ENCODE data around the gene LBH.

The LBH gene

DNA sequence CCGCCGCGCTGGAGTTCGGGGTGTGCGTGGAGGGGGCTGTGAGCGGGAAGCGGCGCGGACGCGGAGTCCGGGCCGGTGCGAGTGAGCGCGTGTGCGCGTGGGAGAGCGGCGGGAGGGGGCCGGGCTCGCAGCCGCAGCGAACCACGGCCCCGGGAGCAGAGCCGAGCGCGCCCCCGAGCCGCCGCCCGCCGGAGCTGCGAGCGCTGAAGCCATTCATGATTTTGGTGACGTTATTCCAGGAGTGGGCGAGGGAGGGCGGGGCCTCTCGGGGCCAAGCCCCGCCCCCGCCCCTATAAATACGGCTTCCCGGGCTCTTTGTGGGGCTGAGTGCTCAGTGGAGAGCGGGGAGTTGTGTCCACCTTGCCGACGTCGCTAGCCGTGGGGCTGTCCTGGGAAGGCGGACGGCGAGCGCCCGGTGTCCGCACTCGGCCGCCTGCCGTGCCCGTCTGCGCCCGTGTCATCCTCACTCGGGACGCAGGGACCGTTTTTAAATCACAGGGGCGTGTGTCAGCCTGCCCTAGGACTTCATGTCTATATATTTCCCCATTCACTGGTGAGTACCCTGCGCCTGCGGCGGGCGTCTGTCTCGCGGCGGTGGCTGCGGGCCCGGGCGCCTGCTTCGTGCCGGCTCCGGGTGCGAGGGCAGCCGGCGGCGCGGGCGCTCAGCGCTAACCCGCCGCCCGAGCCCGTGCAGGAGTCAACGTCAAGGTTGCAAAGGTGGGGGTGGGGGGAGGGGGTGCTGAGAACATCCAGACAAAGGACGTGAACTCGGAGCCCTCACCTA lies at the start of gene LBH:
LBH (plus strand) TSS at position 323 of the 784 bp plus-strand sequence; CDS start at position 528, 205 bp downstream.
- no peak for FAIRE-seq

DNA sequence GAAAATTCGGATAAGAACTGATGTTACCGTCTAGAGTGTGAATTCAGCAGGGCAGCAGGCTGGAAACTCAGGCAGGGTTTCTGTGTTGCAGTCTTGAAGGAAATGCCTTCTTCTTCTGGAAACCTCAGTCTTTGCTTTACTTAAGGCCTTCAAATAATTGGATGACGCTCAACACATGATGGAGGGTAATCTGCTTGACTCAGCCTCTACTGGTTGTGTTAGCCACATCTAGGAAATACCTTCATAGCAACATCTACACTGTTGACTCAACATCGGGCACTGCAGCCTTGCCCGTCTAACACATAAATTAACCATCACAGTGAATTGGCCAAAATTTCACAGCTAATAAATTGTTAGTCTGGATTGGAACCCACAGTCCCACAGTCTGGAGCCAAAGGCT lies 47.3 kb upstream of the LBH start:
- FAIRE-seq: no peak

DNA sequence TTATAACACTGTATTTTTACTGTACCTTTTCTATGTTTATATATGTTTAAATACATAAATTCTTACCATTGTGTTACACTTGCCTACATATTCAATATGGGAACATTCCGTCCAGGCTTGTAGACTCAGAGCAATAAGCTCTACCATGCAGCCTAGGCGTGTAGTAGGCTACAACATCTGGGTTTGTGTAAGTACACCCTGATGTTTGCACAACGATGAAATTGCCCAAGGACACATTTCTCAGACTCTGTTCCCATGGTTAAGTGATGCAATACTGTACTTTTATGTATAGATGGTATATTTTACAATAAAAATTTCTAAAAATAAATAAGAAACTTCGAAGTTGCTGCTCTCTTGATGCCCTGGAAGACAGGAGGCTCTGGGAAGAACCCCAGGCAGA lies 46.2 kb upstream of the LBH start:
- no peak for FAIRE-seq

DNA sequence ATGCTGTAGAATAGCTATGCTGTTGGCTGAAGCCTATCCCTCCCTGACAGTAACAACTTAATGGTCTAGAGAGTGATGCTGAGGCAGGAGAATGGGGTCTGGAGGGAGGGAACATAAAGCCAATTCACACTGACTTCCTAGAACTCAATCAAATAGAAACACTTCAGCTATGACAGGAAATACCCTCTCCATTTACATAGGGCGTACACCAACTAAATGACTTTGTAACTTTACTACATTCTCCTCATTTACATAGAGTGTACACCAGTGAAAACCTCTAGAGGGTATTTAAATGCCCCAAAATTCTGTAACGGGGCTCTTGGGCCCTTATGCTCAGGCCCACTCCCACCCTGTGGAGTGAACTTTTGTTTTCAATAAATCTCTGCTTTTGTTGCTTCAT lies 43.0 kb upstream of the LBH start:
- no peak for FAIRE-seq

DNA sequence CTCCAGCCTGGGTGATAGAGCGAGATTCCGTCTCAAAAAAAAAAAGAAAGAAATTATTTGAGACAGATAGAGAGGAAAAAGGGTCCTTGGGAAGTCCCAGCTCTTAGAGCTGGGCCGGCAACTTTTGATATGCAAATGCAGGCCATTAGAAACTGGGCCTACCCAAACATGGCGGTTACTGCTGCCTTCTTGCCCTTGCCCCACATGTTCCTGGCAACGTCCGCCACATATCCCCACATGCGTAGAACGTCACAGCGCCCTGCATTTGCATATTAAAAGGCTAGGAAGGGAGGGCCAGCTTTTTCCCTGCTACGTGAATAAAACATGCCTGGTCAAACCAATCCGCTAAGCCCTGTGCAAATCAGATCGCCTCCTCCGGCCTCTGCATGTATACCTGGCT lies 40.7 kb upstream of the LBH start:
- no peak for FAIRE-seq

DNA sequence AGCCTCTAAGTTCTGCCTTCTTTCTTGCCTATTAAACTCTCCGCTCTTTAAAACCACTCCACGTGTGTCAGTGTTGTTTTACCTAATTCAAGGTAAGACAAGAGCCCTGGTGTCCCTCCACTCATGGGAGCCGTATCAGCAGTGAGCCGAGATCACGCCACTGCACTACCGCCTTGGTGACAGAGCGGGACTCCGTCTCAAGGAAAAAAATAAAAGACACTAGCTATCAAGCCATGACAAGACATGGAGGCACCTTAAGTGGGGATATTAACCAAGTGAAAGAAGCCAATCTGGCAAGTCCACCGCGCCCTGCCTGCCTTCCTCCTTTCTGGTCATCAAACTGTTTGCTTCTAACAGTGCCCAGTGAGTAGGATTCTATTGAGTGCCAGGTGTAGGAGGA lies 40.2 kb upstream of the LBH start:
- FAIRE-seq: no peak

DNA sequence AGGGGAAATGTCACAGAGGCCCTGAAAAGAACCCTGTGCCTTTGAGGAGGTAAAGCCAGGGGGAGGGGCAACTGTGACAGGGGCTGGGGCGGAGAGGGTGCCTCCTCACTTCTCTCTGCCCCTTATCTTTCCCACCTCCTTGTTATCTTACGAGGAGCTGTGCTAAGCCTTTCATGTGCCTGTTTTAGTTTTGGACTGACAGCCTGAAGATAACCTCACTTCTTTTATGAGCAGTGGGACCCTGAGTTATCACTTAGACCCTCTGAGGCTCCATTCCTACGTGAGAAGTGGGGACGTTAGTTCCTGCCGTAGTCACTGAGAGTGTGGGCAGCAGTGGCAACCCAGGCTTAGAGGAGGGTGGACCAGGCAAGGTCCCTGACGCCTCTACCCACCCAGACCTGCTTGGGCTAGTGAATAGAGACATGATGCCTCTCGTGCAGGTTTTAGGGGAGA lies 39.5 kb upstream of the LBH start:
- no peak for FAIRE-seq

DNA sequence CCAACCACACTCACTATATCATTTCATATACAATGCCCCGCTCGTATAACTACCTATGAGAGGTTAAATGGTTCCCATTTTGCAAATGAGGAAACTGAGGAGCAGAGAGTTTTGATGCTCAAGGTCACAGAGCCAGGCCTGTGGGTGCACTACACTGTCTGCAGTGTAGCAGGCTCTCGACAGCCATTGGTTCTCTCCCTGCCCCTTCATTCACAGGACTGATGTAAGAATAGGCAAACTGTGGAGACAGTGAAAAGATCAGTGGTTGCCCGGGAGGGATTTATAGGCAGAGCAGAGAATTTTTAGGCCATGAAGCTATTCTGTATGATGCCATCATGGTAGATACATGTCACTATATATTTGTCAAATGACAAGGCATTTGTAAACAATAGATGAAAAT lies 39.0 kb upstream of the LBH start:
- FAIRE-seq: no peak

DNA sequence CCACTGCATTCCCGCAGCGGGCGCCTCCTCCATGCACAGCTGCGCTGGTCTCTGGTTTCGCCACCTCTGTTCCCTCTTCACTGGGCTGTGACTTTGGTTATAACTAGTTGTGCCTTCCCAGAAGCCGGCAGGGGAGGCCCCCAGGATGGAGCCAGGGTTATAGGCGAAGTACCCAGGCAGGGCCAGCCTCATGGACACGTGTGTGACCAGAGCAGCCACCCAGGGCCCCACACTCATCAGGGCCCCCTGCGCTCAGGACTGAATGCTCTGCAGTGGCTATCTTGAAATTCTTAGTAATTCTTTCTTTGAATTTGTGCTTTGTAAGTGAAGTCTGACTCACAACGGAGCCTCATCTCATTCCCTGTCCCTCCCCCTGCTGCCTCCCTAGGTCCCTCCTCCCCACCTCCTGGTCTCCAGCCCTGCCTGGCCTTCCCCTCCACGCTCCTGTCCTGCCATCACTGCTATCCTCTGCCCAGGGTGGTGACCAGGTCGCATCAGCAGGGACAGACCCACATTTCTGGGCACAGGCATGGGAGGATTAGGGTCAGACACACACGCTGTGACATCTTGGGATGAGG lies 38.1 kb upstream of the LBH start:
- no peak for FAIRE-seq

DNA sequence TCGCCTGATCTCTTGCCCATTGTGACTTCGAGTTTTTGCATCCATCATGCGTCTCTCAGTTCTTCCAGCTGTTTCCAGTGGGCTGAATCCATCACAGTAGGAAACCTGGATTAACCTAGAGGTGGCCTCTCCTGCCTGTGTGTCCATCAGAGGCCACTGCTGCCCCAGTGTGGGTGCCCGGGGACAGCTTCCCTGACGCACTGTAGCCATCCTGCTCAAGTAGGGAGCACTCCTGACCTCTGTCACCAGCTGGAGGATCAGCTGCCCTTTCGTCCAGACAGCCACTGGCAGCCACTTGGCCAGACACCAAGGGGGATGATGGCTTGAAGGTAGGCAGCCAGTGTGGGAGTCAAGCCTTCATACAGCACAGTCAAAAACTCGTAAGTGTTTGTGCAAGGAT lies 36.9 kb upstream of the LBH start:
- FAIRE-seq: no peak

DNA sequence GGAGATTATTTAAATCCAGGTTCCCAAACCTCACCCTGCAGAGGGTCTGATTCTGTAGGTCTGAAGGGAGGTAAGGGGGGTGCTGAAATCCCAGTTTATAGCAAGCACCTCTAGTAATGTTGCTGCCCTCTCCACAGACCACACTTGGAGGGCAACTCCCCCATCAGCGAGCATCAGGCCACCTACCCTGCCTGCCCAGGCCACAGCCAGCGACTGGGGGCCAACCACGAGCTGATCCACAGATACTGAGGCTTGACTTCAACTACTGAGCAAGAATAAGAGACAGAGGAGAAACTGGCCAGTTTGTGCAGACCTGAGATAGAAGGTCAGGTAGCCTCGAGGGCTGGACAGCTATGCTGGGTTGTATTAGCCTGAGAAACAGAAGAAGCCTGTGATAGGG lies 36.3 kb upstream of the LBH start:
- FAIRE-seq: no peak

DNA sequence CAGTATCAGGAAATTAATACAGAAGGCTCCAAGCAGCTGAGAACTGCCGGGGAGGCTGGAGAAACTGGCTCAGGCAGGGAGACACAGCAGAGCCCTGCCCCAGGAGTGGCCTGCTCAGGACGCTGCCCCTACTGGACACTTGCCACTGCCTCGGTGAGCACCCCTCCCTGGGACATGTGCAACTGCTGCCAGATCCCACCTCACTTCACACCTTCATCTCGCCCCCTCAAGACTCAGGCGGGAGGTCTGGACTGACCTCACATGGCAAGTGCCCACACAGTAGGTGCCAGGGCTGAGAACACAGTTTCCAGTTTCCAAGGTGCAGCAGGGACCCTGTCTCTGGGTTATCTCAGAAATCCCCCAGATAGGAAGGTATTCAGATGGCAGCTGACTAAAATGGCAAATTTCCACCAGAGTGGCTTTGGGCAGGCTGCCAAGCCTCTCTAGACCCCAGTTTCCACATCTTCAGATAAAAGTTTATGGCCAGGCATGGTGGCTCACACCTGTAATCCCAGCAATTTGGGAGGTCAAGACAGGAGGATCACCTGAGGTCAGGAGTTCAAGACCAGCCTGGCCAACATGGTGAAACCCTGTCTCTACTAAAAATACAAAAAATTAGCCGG lies 33.7 kb upstream of the LBH start:
- FAIRE-seq: no peak

DNA sequence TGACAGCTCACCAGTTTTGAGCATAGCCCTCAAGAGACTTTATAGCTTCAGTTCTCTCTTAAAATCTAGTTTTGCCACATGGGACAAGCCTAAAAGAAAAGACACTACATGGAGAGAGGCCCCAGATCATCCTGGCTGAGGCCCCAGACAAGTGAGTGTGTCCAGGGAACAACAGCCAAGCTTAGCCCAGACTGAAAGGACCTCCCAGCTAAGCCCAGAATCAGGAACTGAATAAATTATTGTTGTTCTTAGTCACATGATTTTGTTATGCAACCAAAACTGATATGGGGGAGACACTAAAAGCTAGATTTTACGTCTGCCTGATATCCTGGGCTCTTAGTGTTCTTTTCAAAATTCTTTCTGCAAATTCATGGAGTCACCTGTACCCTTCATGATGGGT lies 29.3 kb upstream of the LBH start:
- FAIRE-seq: no peak

DNA sequence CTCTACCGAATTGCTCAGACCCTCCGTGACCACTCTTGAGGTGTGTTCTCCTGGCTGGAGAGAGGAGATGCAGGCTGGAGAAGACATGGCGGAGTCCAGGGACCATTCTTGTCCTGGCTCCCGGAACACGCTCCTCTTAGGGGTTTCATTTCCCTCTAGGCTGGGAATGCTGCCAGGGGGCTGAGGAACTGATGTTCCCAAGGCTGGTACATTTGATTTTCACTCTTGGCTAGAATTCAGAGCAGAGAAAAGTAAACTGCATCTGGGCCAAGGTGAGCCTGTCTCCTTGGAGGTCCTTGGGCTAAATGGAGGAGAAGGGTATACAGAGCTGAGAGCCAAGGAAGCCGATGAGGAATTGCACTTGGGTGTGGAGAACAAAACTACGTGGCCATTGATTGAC lies 28.2 kb upstream of the LBH start:
- no peak for FAIRE-seq

DNA sequence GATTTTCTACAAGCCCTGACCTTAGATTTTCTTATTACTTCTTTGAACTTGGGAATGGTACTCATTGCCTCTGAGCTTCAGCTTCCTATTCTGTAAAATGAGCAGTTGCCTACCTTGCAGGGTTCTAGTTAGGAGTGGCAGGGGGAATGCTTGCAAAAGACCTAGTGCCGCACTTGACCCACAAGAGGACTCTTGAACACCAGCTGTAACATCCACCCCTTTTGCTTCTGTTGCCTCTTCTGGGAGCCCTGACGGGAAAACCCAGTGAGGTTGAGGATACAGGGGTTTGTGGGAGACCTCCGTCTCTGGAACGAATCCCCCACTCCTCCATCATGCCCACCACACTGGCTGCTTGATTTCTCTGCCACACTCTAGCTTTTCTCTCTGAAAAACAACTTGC lies 27.1 kb upstream of the LBH start:
- no peak for FAIRE-seq

DNA sequence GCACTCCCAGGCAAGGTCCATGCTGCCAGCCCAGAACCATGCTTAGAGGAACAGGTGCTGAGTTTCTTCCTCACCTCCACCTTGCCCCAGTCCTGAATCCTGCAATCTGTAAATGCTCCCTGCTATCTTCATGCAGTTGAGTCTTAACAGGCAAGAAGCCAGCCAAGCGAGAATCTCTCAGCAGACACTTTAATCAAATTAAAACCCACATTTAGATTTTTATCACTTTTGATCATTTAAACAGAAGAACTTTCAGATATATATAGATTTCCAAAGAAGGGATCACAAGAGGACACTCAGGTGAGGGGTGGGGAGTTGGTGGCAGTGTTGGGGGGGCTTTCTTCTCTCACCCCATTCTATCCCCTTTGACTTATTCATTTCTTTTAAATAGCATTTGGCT lies 25.9 kb upstream of the LBH start:
- no peak for FAIRE-seq

DNA sequence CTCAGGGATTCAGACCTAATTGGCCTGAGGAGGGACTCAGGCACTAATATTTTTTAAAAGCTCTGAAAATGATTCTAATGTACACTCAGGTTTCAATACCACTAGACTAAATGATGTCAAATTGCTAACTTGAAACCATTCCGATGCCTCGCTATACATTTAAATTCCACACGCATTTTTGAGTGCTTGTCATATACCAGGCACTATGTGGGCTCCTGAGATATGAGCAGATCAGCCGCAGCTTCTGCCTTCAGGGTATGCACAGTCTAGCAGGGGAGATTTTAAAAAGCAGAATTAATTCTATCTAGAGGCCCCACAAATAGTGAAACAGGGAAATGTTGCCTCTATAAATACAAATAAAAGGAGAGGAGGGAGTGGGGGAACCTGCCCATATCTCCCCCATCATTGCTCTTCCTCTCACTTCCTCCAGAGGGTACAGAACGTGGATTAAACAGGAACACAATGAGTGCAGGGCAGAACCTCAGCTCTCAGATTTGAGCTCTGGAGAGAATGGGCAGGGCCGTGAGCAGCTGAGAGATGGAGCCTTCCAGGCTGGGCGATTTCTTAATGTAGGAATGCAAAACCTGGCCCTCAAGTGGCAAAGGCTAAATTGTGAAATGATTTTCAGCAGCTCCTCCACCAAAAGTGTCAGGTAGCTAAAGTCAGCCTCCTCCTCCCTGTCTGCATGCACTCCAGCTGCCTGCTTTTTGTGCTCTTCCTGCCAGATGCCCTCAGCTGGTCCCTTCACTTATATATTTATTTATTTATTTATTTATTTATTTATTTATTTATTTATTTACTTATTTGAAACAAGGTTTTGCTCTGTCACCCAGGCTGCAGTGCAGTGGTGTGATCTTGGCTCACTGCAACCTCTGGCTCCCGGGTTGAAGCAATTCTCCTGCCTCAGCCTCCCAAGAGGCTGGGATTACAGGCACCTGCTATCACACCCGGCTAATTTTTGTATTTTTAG lies 24.6 kb upstream of the LBH start:
- FAIRE-seq: no peak

DNA sequence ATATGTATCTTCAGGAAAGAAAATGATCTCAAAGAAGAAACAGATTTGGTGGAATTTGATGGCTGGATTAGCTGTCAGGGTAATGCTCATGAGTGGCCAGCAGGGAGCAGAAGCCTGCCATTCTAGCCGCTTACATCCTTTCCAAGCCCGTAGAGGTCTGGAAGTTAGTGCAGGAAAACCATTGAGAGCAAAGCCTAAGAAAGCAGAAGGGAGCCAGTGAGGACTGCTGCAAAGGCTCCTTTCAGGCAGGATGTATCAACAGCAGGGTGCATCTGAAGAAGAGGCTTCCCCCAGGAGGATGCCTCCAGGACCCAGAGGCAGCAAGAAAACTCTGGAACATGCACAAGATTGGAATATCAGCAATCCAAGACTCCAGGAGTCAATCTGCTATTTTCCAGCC lies 22.9 kb upstream of the LBH start:
- FAIRE-seq: peak; percentile 67

DNA sequence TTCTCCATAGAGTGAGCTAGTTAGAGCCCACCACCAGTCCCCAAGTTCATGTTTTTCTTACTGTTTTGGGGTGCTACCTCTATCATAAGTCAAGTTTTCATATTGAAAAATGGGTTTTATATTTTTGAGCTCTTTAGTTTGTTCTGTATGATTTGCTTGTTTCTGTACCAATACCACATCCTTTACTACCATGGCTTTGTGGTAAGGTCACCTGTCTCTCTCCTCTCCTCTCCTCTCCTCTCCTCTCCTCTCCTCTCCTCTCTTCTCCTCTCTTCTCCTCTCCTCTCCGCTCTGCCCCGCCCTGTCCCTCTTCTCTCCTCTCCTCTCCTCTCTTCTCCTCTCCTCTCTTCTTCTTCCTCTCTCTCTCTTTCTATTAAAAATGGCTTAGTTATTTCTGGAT lies 22.1 kb upstream of the LBH start:
- no peak for FAIRE-seq

DNA sequence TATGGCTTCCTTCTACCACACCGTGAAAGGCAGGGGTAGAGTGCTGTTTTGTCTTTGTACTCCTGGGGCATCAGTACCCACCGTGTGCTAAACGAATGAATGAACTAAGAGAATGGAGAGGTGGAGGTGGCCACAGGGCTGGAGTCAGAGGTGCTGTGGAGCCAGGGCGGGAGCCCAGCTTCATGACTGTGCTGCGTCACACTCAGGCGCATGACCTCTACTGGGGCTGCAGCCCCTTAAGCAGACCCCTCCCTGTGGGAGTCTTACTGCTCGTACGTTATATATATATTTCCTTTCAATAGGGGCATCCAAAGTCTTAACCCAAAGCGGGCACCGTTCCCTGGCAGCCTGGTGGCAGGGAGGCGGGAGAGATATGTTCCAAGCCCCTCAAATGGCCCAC lies 18.0 kb upstream of the LBH start:
- no peak for FAIRE-seq

DNA sequence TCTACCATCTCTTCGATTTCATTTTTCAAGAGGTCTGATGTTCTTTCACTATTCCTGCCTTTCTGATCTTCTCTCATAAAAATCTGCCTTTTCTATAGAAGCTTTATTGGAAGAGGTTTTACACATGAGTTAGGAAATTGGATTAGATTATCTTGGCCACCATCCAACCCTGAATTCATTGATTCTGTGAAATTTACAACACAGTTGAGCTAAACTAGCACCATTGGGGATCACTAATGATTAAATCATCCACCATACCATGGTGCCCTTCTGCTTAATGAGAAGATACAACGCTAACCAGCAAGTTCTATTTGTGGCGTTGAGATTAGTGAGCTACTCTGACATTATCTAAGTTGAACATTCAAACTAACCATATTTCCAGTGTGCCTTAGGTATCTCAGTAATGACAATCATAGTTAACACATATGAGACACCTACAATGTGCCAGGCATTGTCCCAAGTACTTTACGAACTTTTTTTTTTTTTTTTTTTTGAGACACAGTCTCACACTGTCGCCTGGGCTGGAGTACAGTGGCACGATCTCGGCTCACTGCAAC lies 17.3 kb upstream of the LBH start:
- no peak for FAIRE-seq

DNA sequence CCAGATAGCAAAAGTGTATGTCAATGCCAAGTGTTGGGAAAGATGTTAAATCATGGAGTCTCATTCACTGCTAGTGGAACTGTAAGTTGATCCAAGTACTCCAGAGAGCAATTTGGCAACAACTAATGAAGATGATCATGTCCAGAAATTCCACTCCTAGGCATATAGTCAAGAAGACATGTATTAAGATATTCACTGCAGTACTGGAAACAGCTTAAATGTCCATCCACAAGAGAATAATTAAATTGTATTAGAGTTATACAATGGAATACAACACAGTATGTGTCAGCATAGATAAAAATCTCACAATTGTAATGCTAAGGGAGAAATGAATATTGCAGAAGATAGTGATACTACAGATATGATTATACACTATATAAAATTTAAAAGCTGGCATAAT lies 15.2 kb upstream of the LBH start:
- no peak for FAIRE-seq

Measured in G401.6 (cell line).